ENCODE results near the gene EGFLAM. TPM values are rescaled to one million over a fixed set of nuclear protein-coding genes. Genes with fewer than 3 reads are reported as not detected.

Gene EGFLAM
- polyA plus RNA-seq, 1 donor from 2014 or later = not detected

DNA sequence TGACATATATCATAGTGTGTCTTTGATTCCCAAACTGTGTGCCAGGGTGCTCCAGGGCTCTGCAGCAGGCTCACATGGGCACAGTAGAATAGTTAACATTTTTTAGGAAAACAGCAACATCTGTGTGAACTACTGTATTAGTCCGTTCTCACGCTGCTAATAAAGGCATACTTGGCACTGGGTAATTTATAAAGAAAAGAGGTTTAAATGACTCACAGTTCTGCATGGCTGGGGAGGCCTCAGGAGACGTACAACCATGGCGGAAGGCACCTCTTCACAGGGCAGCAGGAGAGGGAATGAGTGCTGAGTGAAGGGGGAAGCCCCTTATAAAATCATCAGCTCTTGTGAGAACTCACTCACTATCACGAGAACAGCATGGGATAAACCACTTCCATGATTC, 82.7 kb downstream of the EGFLAM start:
- Histone ChIP-seq H3K9me2 (ENCODE audit: insufficient read depth, low read length) (no peaks in the 10 kb centered on the region), H3K9me3 (ENCODE audit: low read length) (no peaks in the 10 kb centered on the region), H3K27me3 (ENCODE audit: insufficient read depth, low read depth, low read length) (no peaks in the 10 kb centered on the region), H3K79me2 (replicated peaks; ENCODE audit: insufficient read depth, low read length) (no peaks in the 10 kb centered on the region), H3F3A (ENCODE audit: insufficient read depth, low read length, poor library complexity, severe bottlenecking) (no peaks in the 10 kb centered on the region), H3K27ac (ENCODE audit: low read length) (no peak overlapping the region), H2AFZ (ENCODE audit: low read depth, low read length) (no peak overlapping the region), H3K36me3 (ENCODE audit: insufficient read depth, low read length) (no peaks in the 10 kb centered on the region), H3K9ac (ENCODE audit: low read length) (no peak overlapping the region), H4K20me1 (ENCODE audit: insufficient read depth) (no peaks in the 10 kb centered on the region), H3K4me3 (ENCODE audit: low read length) (no peak overlapping the region), H3K4me2 (ENCODE audit: low read length) (no peak overlapping the region)
- no peak for TF ChIP-seq TAF1 (IDR thresholded peaks at IDR 0.05; ENCODE audit: low read depth)
- TF ChIP-seq, protein P1, sequence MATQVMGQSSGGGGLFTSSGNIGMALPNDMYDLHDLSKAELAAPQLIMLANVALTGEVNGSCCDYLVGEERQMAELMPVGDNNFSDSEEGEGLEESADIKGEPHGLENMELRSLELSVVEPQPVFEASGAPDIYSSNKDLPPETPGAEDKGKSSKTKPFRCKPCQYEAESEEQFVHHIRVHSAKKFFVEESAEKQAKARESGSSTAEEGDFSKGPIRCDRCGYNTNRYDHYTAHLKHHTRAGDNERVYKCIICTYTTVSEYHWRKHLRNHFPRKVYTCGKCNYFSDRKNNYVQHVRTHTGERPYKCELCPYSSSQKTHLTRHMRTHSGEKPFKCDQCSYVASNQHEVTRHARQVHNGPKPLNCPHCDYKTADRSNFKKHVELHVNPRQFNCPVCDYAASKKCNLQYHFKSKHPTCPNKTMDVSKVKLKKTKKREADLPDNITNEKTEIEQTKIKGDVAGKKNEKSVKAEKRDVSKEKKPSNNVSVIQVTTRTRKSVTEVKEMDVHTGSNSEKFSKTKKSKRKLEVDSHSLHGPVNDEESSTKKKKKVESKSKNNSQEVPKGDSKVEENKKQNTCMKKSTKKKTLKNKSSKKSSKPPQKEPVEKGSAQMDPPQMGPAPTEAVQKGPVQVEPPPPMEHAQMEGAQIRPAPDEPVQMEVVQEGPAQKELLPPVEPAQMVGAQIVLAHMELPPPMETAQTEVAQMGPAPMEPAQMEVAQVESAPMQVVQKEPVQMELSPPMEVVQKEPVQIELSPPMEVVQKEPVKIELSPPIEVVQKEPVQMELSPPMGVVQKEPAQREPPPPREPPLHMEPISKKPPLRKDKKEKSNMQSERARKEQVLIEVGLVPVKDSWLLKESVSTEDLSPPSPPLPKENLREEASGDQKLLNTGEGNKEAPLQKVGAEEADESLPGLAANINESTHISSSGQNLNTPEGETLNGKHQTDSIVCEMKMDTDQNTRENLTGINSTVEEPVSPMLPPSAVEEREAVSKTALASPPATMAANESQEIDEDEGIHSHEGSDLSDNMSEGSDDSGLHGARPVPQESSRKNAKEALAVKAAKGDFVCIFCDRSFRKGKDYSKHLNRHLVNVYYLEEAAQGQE (IDR thresholded peaks at IDR 0.05; ENCODE audit: borderline replicate concordance) = no peak
- TF ChIP-seq, protein P2, sequence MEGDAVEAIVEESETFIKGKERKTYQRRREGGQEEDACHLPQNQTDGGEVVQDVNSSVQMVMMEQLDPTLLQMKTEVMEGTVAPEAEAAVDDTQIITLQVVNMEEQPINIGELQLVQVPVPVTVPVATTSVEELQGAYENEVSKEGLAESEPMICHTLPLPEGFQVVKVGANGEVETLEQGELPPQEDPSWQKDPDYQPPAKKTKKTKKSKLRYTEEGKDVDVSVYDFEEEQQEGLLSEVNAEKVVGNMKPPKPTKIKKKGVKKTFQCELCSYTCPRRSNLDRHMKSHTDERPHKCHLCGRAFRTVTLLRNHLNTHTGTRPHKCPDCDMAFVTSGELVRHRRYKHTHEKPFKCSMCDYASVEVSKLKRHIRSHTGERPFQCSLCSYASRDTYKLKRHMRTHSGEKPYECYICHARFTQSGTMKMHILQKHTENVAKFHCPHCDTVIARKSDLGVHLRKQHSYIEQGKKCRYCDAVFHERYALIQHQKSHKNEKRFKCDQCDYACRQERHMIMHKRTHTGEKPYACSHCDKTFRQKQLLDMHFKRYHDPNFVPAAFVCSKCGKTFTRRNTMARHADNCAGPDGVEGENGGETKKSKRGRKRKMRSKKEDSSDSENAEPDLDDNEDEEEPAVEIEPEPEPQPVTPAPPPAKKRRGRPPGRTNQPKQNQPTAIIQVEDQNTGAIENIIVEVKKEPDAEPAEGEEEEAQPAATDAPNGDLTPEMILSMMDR (IDR thresholded peaks at IDR 0.05; ENCODE audit: poor library complexity, severe bottlenecking) = no peak
- no peak for TF ChIP-seq EZH2 (IDR thresholded peaks at IDR 0.05; ENCODE audit: borderline replicate concordance, insufficient read depth, low read length, poor library complexity, severe bottlenecking)
- no peak for TF ChIP-seq POLR2AphosphoS5 (IDR thresholded peaks at IDR 0.05)
- no peak for TF ChIP-seq SMC3 (conservative IDR thresholded peaks at IDR 0.05; ENCODE audit: poor library complexity)

DNA sequence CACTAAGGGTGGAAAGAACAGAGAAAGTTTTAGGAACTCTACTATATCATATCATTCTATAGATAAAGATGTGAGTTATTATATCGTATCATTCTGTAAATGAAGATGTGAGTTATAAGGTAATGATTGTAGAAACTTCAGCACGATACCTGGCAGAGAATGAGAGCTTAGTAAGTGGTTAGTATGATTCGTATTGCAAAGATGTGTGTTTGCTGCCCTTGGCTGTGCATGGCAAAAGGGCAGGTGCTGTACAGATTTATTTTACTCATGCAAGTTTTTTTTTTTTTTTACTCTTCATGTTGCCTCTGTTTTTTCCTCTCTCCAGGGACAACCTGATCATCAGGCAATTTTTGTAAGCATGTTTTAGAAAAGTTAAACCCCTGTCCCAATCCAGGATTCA, 83.3 kb downstream of the EGFLAM start:
- H3K36me3 ChIP-seq (ENCODE audit: insufficient read depth, low read length) = no peaks in the 10 kb centered on the region
- H4K20me1 ChIP-seq (ENCODE audit: insufficient read depth) = no peaks in the 10 kb centered on the region
- no peak overlapping the region for H3K27ac ChIP-seq (ENCODE audit: low read length)
- no peaks in the 10 kb centered on the region for H3K9me3 ChIP-seq (ENCODE audit: low read length)
- no peaks in the 10 kb centered on the region for H3K79me2 ChIP-seq (replicated peaks; ENCODE audit: insufficient read depth, low read length)
- no peaks in the 10 kb centered on the region for H3K9me2 ChIP-seq (ENCODE audit: insufficient read depth, low read length)
- H3K9ac ChIP-seq (ENCODE audit: low read length) = no peak overlapping the region
- H3K4me2 ChIP-seq (ENCODE audit: low read length) = no peak overlapping the region
- H3K4me3 ChIP-seq (ENCODE audit: low read length) = no peak overlapping the region
- TF ChIP-seq MXI1 (conservative IDR thresholded peaks at IDR 0.05; ENCODE audit: poor library complexity, severe bottlenecking) = no peak
- H3F3A ChIP-seq (ENCODE audit: insufficient read depth, low read length, poor library complexity, severe bottlenecking) = no peaks in the 10 kb centered on the region
- no peak overlapping the region for H2AFZ ChIP-seq (ENCODE audit: low read depth, low read length)
- no peaks in the 10 kb centered on the region for H3K27me3 ChIP-seq (ENCODE audit: insufficient read depth, low read depth, low read length)

DNA sequence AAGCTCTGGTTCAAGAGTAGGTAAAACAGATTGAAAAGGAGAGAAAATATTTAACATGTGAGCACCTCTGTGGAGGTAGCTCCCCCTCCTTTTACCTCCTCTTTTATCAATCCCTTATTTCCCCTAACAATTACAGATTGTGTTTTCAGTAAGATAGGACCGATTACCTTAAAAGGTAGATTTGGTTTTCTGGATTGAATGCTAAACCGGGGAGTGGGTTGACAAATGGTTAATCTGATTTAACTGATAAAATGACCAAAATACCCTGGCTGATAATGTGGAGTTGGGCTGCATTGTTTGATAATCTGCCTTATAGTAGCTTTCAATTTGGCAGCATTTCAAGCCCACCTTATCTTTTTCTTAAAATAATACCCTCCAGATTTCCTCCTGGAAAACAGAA, 83.9 kb downstream of the EGFLAM start:
- Histone ChIP-seq H3K36me3 (ENCODE audit: insufficient read depth, low read length) (no peaks in the 10 kb centered on the region), H3K9me3 (ENCODE audit: low read length) (no peaks in the 10 kb centered on the region), H4K20me1 (ENCODE audit: insufficient read depth) (no peaks in the 10 kb centered on the region), H3K4me2 (ENCODE audit: low read length) (no peak overlapping the region), H3K79me2 (replicated peaks; ENCODE audit: insufficient read depth, low read length) (no peaks in the 10 kb centered on the region), H2AFZ (ENCODE audit: low read depth, low read length) (no peak overlapping the region), H3F3A (ENCODE audit: insufficient read depth, low read length, poor library complexity, severe bottlenecking) (no peaks in the 10 kb centered on the region), H3K9ac (ENCODE audit: low read length) (no peak overlapping the region), H3K4me3 (ENCODE audit: low read length) (no peak overlapping the region), H3K9me2 (ENCODE audit: insufficient read depth, low read length) (no peaks in the 10 kb centered on the region), H3K27ac (ENCODE audit: low read length) (no peak overlapping the region), H3K27me3 (ENCODE audit: insufficient read depth, low read depth, low read length) (no peaks in the 10 kb centered on the region)
- TF ChIP-seq TAF1 (IDR thresholded peaks at IDR 0.05; ENCODE audit: low read depth) = no peak
- TF ChIP-seq SMC3 (conservative IDR thresholded peaks at IDR 0.05; ENCODE audit: poor library complexity) = no peak
- TF ChIP-seq, protein P1 (IDR thresholded peaks at IDR 0.05; ENCODE audit: borderline replicate concordance) = no peak
- TF ChIP-seq MXI1 (conservative IDR thresholded peaks at IDR 0.05; ENCODE audit: poor library complexity, severe bottlenecking) = no peak
- TF ChIP-seq RAD21 (conservative IDR thresholded peaks at IDR 0.05) = no peak
- no peak for TF ChIP-seq EP300 (conservative IDR thresholded peaks at IDR 0.05; ENCODE audit: poor library complexity, severe bottlenecking)

Data from neural cell (in vitro differentiated cells).